ENCODE results near the gene PPME1.

DNA sequence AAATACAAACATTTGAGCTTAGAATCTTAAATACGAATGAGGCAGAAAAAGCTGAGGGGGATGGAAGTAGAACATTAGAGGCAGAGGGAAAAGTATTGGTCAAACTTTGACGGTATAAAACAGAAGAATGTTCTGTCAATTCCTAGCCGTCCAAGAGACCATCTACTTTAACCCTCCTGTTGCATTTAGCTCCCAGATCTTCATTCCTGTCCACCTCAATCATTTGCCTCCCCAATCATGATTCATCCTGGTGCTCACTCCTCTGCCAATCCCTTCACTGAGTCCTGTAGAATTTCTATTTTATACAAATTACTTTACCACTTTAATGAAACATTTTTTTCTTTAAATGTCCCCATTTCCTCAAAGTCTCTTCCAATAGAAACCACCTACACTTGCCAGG is 28.5 kb upstream of the PPME1 start:
- TF ChIP-seq POLR2A (conservative IDR thresholded peaks at IDR 0.05) (no peak), ARNT (IDR thresholded peaks at IDR 0.05) (no peak), ZFP36 (IDR thresholded peaks at IDR 0.05; ENCODE audit: low read depth, low read length, partially characterized antibody) (no peak), HMG20B (CRISPR knock-in tag; IDR thresholded peaks at IDR 0.05) (no peak), POLR3A (IDR thresholded peaks at IDR 0.05; ENCODE audit: borderline replicate concordance, extremely low read depth, insufficient read depth, insufficient read length) (no peak)
- TF ChIP-seq, protein P1, sequence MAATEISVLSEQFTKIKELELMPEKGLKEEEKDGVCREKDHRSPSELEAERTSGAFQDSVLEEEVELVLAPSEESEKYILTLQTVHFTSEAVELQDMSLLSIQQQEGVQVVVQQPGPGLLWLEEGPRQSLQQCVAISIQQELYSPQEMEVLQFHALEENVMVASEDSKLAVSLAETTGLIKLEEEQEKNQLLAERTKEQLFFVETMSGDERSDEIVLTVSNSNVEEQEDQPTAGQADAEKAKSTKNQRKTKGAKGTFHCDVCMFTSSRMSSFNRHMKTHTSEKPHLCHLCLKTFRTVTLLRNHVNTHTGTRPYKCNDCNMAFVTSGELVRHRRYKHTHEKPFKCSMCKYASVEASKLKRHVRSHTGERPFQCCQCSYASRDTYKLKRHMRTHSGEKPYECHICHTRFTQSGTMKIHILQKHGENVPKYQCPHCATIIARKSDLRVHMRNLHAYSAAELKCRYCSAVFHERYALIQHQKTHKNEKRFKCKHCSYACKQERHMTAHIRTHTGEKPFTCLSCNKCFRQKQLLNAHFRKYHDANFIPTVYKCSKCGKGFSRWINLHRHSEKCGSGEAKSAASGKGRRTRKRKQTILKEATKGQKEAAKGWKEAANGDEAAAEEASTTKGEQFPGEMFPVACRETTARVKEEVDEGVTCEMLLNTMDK (IDR thresholded peaks at IDR 0.05; ENCODE audit: borderline replicate concordance, insufficient read depth, low read depth, low read length, poor library complexity, severe bottlenecking), result no peak
- TF ChIP-seq, protein P2, sequence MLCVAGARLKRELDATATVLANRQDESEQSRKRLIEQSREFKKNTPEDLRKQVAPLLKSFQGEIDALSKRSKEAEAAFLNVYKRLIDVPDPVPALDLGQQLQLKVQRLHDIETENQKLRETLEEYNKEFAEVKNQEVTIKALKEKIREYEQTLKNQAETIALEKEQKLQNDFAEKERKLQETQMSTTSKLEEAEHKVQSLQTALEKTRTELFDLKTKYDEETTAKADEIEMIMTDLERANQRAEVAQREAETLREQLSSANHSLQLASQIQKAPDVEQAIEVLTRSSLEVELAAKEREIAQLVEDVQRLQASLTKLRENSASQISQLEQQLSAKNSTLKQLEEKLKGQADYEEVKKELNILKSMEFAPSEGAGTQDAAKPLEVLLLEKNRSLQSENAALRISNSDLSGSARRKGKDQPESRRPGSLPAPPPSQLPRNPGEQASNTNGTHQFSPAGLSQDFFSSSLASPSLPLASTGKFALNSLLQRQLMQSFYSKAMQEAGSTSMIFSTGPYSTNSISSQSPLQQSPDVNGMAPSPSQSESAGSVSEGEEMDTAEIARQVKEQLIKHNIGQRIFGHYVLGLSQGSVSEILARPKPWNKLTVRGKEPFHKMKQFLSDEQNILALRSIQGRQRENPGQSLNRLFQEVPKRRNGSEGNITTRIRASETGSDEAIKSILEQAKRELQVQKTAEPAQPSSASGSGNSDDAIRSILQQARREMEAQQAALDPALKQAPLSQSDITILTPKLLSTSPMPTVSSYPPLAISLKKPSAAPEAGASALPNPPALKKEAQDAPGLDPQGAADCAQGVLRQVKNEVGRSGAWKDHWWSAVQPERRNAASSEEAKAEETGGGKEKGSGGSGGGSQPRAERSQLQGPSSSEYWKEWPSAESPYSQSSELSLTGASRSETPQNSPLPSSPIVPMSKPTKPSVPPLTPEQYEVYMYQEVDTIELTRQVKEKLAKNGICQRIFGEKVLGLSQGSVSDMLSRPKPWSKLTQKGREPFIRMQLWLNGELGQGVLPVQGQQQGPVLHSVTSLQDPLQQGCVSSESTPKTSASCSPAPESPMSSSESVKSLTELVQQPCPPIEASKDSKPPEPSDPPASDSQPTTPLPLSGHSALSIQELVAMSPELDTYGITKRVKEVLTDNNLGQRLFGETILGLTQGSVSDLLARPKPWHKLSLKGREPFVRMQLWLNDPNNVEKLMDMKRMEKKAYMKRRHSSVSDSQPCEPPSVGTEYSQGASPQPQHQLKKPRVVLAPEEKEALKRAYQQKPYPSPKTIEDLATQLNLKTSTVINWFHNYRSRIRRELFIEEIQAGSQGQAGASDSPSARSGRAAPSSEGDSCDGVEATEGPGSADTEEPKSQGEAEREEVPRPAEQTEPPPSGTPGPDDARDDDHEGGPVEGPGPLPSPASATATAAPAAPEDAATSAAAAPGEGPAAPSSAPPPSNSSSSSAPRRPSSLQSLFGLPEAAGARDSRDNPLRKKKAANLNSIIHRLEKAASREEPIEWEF (CRISPR knock-in tag; IDR thresholded peaks at IDR 0.05), result no peak
